Dendritic cell treated with granulocyte-macrophage colony-stimulating factor and Interleukin-4, amounts not matched to agents 40 ng/mL and 50 ng/mL, for 4 days (primary cell): ENCODE measurements around the gene DSCAML1.

Source experiments
- H3K27ac Mint-ChIP-seq: one replicate; pipeline ENCODE4 v1.8.0; 2022; ENCODE audit warnings: mild to moderate bottlenecking, mixed read lengths
- H3K27me3 Mint-ChIP-seq: one replicate; pipeline ENCODE4 v1.8.0; 2022; ENCODE audit warnings: mild to moderate bottlenecking, mixed read lengths
- H3K36me3 Mint-ChIP-seq: one replicate; pipeline ENCODE4 v1.8.0; 2022; ENCODE audit warnings: low read depth, mixed read lengths
- H3K4me1 Mint-ChIP-seq: one replicate; pipeline ENCODE4 v1.8.0; 2022; ENCODE audit warnings: low read depth, mixed read lengths
- H3K4me3 Mint-ChIP-seq: one replicate; pipeline ENCODE4 v1.8.0; 2022; ENCODE audit warnings: mild to moderate bottlenecking, moderate library complexity, mixed read lengths
- H3K9me3 Mint-ChIP-seq: one replicate; pipeline ENCODE4 v1.8.0; 2022; ENCODE audit warnings: mixed read lengths
- intact Hi-C: fragments of 100-400 bp; cut with micrococcal nuclease; formaldehyde crosslinking; loops from one replicate; pipeline ENCODE4 v1.15.0; 2022

The DSCAML1 gene

DNA sequence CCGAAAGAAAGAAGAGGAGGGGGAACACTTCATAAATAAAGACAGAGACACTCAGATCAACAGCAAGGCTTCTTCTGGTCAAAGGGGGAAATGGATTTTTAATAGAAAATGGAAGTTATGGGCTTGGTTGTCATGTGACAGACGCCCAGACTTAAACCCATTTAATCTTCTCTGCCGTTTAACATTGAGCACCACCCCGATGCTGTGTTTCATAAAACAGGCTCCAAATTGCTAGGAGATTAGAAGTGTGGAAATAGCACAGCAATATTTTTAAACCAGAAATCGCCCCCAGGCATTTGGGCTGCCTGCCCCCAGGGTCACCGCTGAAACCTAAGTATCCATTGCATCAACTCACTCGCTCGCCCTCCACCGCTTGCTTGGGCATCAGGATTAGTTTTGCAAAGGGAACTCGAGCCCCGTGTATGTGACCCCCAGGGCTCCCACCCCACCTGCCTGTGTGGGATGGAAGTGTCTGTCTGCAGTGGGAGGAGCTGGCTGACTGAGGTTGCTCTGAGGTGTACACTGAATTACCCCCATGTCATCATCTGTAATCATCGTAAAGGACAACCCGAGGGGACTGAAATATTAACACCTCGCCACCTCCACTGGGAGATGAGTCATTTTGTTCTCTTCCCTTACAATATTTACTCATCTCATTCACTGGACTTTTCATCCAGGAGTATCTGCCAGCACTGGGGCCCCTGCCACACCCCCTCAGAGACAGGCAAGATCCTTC is 10.7 kb downstream of the DSCAML1 start:
- Mint-ChIP-seq H3K9me3 (no peaks in the 10 kb centered on the region), H3K27me3 (peaks cover 51% of the 10 kb centered on the region), H3K27ac (no peak overlapping the region), H3K36me3 (no peaks in the 10 kb centered on the region), H3K4me3 (no peak overlapping the region), H3K4me1 (no peaks in the 10 kb centered on the region)
- intact Hi-C loops = no loop called here

DNA sequence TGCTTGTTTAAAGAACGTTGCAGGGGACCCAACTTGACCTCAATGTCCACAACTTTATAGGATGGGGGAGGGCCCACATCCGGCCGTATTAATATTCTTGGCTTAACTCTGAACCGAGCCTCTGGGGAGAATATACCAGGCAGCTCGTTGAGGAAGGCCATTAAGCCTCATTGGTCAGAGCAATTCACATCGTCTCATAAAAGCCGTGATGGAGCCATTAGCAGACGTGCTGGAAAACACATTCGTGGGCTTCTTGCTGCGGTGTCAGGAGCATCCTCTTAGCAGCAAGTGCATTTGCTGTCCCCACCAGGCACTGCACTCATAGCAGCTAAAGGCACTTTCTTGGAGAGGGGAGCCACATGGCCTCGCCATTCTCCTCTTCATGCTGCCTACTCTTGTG is 14.9 kb downstream of the DSCAML1 start:
- H3K27ac Mint-ChIP-seq = no peak overlapping the region
- no peaks in the 10 kb centered on the region for H3K36me3 Mint-ChIP-seq
- no peak overlapping the region for H3K4me3 Mint-ChIP-seq
- H3K27me3 Mint-ChIP-seq = peaks cover 51% of the 10 kb centered on the region
- intact Hi-C loops = no loop called here
- no peaks in the 10 kb centered on the region for H3K4me1 Mint-ChIP-seq
- H3K9me3 Mint-ChIP-seq = no peaks in the 10 kb centered on the region

DNA sequence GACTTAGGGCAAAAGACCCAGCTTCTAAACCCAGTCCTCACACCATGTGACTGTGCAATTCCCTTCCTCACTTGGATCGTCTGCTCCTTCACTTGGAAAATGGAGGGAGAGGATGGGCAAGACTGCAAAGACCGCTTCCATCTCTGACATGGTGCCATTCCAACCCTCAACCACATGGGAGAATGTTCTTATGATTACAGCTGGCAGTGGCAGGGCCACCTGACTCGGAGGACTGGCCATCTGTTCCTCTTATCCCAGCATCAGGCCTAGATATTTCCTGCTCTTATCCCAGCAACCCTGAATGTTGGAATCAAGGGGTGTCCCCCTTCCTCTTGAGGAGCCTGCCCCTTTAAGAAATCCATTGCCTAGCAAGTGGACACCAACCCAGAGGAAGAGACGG is 15.4 kb downstream of the DSCAML1 start:
- intact Hi-C loops = no loop called here
- Mint-ChIP-seq H3K4me1 (no peaks in the 10 kb centered on the region), H3K36me3 (no peaks in the 10 kb centered on the region), H3K27me3 (peaks cover 50% of the 10 kb centered on the region), H3K27ac (no peak overlapping the region), H3K4me3 (no peak overlapping the region), H3K9me3 (no peaks in the 10 kb centered on the region)

DNA sequence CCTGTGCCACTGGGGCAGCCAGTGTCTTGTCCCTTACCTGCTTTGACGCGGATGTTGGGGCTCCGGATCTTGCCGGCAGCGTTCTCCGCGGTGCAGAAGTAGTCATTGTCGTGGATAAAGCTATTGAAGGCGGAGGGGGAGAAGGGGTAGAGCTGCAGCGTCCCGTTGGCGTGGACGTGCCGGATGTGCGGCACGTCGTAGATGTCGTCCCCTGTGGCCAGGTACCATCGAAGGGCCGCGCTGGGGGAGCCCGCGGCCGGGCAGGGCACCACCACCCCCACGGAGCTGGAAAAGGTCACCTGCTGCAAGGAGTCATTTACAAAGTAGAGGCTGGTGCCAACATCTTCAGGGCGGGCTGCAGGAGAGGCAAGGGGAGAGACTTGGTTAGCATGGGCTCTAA is 16.6 kb downstream of the DSCAML1 start:
- Mint-ChIP-seq H3K36me3 (no peaks in the 10 kb centered on the region), H3K27ac (no peak overlapping the region), H3K4me3 (no peak overlapping the region), H3K27me3 (peaks cover 49% of the 10 kb centered on the region), H3K9me3 (no peaks in the 10 kb centered on the region), H3K4me1 (no peaks in the 10 kb centered on the region)
- intact Hi-C loops = no loop called here

DNA sequence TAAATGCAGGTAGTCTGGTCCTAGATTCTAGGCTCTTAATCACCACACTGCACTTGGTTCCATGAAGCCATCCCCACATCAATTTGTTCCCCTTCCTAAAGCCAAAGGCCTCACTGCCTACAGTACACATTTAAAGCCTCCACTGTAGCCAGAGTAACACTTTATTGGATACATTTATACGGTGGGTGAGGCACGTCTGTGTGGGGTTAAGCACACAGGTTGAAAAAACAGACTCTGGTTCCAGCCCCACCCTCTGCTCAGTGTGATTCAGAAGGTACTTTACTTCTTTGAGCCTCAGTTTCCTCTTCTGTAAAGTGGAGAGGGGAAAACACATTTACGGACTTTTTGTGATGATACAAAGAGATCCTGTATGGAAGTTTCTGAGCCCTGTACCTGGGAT is 22.5 kb downstream of the DSCAML1 start:
- Mint-ChIP-seq H3K9me3 (no peaks in the 10 kb centered on the region), H3K4me1 (no peaks in the 10 kb centered on the region), H3K36me3 (no peaks in the 10 kb centered on the region), H3K4me3 (no peak overlapping the region), H3K27me3 (peaks cover 29% of the 10 kb centered on the region), H3K27ac (no peak overlapping the region)
- intact Hi-C loops = no loop called here

DNA sequence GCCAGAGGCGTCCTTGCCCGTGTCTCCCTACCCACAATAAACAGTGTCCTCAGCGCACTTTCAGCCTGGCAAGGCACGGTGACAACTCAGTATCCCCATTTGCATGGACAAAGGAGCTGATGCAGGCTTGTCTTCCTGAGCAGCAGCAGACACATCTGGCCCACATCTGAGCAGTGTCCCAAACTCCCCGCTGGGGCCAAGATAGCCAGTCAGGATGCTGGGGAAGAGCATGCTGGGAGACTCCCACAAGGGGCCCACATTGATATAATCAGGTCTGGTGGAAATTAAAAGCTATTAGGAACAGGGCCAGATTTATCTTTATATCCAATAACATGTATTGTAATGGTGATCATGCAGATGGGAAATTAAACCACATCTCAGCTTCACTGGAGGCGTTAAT is 24.7 kb downstream of the DSCAML1 start:
- Mint-ChIP-seq H3K4me3 (no peak overlapping the region), H3K27me3 (peaks cover 18% of the 10 kb centered on the region), H3K4me1 (no peaks in the 10 kb centered on the region), H3K27ac (no peak overlapping the region), H3K36me3 (no peaks in the 10 kb centered on the region), H3K9me3 (no peaks in the 10 kb centered on the region)
- intact Hi-C loops = no loop called here

DNA sequence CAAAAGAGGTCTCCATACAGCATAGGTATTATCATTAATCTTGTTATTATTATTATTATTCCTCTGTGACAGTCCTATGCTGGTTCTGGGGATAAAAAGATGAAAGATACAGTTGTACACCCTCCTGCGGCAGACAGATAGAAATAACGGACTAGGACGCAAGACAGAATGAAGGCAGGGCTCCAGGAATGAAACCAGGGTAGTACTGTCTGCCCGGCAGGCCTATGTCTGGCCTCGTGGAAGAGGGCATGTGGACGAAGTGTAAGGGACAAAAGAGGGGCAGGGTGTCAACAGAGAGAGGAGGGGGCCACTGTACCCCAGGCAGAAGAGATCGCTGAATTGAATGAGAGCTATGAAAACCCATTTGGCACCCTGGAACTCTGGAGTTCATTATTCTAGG is 25.2 kb downstream of the DSCAML1 start:
- Mint-ChIP-seq H3K4me1 (no peaks in the 10 kb centered on the region), H3K36me3 (no peaks in the 10 kb centered on the region), H3K9me3 (no peaks in the 10 kb centered on the region), H3K27ac (no peak overlapping the region), H3K27me3 (peaks cover 17% of the 10 kb centered on the region), H3K4me3 (no peak overlapping the region)
- intact Hi-C loops = no loop called here

DNA sequence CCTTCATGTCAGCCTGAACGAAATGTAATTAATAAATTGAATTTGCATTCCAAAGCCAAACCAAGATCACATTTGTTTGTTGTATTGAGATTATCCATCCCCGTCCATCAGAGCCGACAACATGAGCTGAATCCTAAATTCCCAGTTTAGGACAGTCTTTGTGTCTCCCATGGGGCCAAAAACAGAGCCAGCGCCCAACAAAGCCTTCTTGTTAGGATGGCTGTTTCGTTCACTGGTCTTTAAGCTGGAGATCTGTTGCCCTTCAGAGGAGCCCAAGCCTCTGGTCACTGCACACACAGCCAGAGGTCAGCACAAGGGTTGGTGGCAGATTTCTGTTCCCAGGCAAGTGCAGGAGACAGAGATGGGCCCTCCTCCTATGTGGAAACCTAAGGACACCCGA is 25.8 kb downstream of the DSCAML1 start:
- no peaks in the 10 kb centered on the region for H3K4me1 Mint-ChIP-seq
- no peaks in the 10 kb centered on the region for H3K9me3 Mint-ChIP-seq
- no peak overlapping the region for H3K27ac Mint-ChIP-seq
- H3K27me3 Mint-ChIP-seq = peaks cover 14% of the 10 kb centered on the region
- no peaks in the 10 kb centered on the region for H3K36me3 Mint-ChIP-seq
- intact Hi-C loops = no loop called here
- H3K4me3 Mint-ChIP-seq = no peak overlapping the region

DNA sequence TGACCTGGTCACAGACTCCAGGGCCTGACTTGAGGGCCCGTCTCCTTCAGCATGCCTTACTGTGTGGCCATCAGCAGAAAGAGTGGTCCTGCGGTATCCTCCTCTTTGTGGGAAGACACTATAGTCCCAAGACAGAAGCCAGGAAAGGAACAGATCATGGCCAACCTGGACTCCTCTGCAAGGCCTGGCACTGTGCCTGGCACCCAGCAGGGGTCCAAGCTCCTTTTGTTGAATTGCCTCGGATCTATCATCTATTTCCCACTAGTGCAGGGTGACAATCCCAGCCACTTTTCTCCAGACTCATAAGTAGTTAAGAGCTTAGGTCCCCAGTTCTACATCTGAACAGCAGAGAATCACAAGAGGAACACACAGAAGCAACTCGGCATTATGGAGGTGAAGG is 27.0 kb downstream of the DSCAML1 start:
- Mint-ChIP-seq H3K4me1 (no peaks in the 10 kb centered on the region), H3K9me3 (no peaks in the 10 kb centered on the region), H3K4me3 (no peak overlapping the region), H3K27me3 (peaks cover 7% of the 10 kb centered on the region), H3K36me3 (no peaks in the 10 kb centered on the region), H3K27ac (no peak overlapping the region)
- intact Hi-C loops = no loop called here

DNA sequence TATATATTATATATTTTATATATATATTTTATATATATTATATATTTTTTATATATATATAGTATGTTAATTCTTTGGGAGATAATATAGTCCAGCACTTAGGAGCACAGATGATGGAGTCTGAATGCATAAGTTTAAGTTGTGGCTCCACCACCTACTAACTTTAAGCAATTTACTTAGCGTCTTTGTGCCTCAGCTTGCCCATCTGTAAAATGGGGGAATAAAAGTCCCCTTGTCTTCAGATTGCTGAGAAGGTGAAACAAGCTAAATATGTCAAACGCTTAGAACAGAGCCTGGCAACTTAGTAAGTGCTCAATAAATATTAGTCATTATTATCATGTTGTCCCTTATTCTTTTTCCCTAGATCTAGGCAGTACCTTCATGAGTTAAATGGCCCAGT is 27.5 kb downstream of the DSCAML1 start:
- Mint-ChIP-seq H3K4me3 (no peak overlapping the region), H3K27me3 (peaks cover 5% of the 10 kb centered on the region), H3K9me3 (no peaks in the 10 kb centered on the region), H3K4me1 (no peaks in the 10 kb centered on the region), H3K27ac (no peak overlapping the region), H3K36me3 (no peaks in the 10 kb centered on the region)
- intact Hi-C loops = no loop called here

DNA sequence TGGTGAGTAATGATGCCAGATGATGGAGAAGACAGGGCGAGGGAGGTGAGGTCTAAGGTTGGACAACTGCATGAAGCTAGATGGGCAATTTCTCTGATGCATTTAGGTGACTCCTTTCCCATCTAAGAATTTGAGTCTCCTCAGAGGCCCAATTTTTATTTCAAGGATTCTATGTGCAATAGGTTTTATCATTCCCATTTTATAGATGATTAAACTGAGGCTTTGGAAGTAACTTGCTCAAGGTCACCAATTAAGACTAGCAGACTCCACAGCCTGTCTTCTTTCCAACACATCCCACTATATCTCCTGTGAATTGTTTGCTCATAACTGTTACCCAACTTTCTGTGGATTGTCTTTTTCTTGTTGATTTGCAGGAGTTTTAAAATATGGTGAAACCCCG is 28.5 kb downstream of the DSCAML1 start:
- intact Hi-C loops = no loop called here
- H3K4me3 Mint-ChIP-seq = no peak overlapping the region
- peaks cover 3% of the 10 kb centered on the region for H3K27me3 Mint-ChIP-seq
- H3K36me3 Mint-ChIP-seq = no peaks in the 10 kb centered on the region
- no peaks in the 10 kb centered on the region for H3K9me3 Mint-ChIP-seq
- no peak overlapping the region for H3K27ac Mint-ChIP-seq
- H3K4me1 Mint-ChIP-seq = no peaks in the 10 kb centered on the region

DNA sequence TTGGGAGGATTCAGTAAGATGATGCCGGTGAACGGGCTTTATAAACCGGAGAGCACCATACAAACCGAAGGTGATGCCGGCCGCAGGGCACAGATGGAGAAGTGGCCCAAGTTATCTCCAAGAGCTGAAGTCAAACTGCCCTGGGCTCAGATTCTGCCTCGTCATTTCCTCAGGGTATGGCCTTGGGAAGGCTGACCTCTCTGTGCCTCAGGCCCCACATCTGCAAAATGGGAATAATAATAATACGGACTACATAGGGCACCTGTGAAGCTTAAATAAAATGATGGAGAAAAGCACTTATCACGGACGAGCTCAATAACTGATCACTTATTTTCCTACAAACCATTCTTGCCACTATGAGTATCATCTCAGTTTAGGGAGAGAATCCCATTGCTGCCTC is 29.9 kb downstream of the DSCAML1 start:
- H3K36me3 Mint-ChIP-seq = no peaks in the 10 kb centered on the region
- no peaks in the 10 kb centered on the region for H3K9me3 Mint-ChIP-seq
- no peak overlapping the region for H3K27ac Mint-ChIP-seq
- intact Hi-C loops = no loop called here
- H3K4me1 Mint-ChIP-seq = no peaks in the 10 kb centered on the region
- H3K27me3 Mint-ChIP-seq = peaks cover 7% of the 10 kb centered on the region
- no peak overlapping the region for H3K4me3 Mint-ChIP-seq

DNA sequence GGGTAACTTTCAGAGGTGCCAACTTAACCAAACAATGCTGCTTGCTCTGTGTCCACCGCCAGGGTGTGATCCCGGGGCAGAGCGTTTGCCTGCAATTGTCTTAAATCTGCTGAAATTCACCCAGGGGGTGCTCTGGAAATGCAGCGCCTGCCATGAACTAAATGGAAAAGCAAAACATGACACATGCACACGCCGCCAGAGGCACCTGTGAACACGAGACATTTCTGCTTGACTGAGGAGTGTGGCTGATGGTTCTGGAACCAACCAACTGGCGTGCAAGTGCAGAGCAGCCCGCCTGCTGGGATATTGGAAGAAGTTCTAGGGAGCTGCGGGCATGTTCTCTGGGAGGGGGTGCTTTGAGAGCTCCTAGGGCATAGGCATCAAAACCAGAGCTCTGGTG is 30.4 kb downstream of the DSCAML1 start:
- Mint-ChIP-seq H3K27ac (no peak overlapping the region), H3K9me3 (no peaks in the 10 kb centered on the region), H3K4me3 (no peak overlapping the region)

DNA sequence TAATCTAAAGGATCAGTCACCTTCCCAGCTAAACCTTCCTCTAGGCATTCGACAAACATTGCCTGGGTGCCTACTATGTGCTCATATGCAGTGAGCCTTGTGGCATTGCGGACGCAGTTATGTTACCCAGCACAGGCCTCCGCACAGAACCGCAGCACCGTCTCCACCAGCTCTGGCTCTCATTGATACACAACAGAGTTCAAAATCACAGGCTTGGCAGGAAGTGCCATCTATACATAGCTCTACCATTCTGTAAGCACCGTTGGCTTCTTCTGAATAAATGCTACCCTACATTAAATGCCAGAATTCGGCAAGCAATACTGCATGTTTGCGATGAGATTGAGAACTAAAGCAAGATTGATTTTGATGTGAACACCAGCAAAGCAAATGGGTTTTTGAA is 31.0 kb downstream of the DSCAML1 start:
- Mint-ChIP-seq H3K4me1 (no peaks in the 10 kb centered on the region), H3K27me3 (peaks cover 7% of the 10 kb centered on the region), H3K4me3 (no peak overlapping the region), H3K9me3 (no peaks in the 10 kb centered on the region), H3K36me3 (no peaks in the 10 kb centered on the region), H3K27ac (no peak overlapping the region)
- intact Hi-C loops = no loop called here

More for the DNA sequence above, 30.4 kb downstream of the DSCAML1 start:
- peaks cover 7% of the 10 kb centered on the region for H3K27me3 Mint-ChIP-seq
- H3K4me1 Mint-ChIP-seq = no peaks in the 10 kb centered on the region
- intact Hi-C loops = no loop called here
- H3K36me3 Mint-ChIP-seq = no peaks in the 10 kb centered on the region

DNA sequence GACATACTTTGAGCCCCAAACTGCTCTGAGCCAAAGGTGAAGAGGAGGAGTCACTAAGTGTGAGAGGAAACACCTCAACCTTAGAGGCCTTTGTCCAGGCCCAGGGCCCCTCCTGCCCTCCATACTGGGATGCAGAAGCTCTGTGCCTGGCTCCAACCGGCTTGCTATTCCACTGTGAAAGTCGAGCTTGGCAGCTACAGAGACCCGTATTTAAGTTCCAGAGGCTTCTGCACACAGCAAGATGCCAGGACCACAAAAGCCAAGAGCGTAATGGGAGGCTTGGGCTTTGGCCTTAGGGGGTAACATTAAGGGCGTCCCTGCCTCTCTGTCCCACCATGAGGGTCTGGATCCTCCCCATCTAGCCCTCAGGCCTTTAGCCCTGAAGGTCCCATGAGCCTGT is 31.9 kb downstream of the DSCAML1 start:
- peaks cover 7% of the 10 kb centered on the region for H3K27me3 Mint-ChIP-seq
- intact Hi-C loops = no loop called here
- H3K4me1 Mint-ChIP-seq = no peaks in the 10 kb centered on the region
- no peaks in the 10 kb centered on the region for H3K9me3 Mint-ChIP-seq
- no peak overlapping the region for H3K4me3 Mint-ChIP-seq
- H3K27ac Mint-ChIP-seq = no peak overlapping the region
- no peaks in the 10 kb centered on the region for H3K36me3 Mint-ChIP-seq
